Mammary epithelial cell (primary cell): Measurements from ENCODE around the gene AGBL5.

ENCODE experiments used
- CTCF ChIP-seq, 2 donors: IDR thresholded peaks in 1 of 2; conservative IDR thresholded peaks in 1 of 2; 2 replicates each; pipeline ENCODE4 v1.5.1; 2011 to 2012; ENCODE audit warnings: inconsistent platforms in 2 of 2, low read length in 2 of 2, mild to moderate bottlenecking in 2 of 2, control low read depth in 1 of 2, low read depth in 1 of 2; ENCODE audit not compliant: insufficient read depth in 1 of 2; ENCODE audit errors: extremely low read depth in 1 of 2
- EZH2 ChIP-seq: IDR thresholded peaks from 2 replicates; pipeline ENCODE4 v1.6.1; 2012; ENCODE audit warnings: low read length, inconsistent platforms, borderline replicate concordance

GRCh38 chr2:27018142-27018541 lies 33.3 kb upstream of the AGBL5 start:
- TF ChIP-seq CTCF (conservative IDR thresholded peaks at IDR 0.05 in 1 of 2, IDR thresholded peaks at IDR 0.05 in 1 of 2; ENCODE audit: extremely low read depth in 1 of 2, insufficient read depth in 1 of 2, low read depth in 1 of 2, low read length in 2 of 2), result no peak
- no peak for TF ChIP-seq EZH2
